DOHH2 (cell line): ENCODE measurements around the gene GRIN2D.

Source experiments
- H3F3A ChIP-seq: fragments of 200-600 bp; sonication (generic), shearing (Covaris generic); 2 replicates; pipeline ENCODE4 v1.6.0; 2016; ENCODE audit warnings: antibody characterized with exemption, mild to moderate bottlenecking; ENCODE audit not compliant: control insufficient read depth, insufficient read depth
- H3K27ac ChIP-seq: fragments of 200-600 bp; sonication (generic); 2 replicates; pipeline ENCODE4 v1.5.1; 2014; ENCODE audit warnings: low read depth, mild to moderate bottlenecking, low read length, moderate library complexity
- H3K27me3 ChIP-seq: fragments of 200-600 bp; sonication (generic); 2 replicates; pipeline ENCODE4 v1.6.1; 2014; ENCODE audit warnings: mild to moderate bottlenecking, low read length, mixed read lengths; ENCODE audit not compliant: control insufficient read depth
- H3K36me3 ChIP-seq: fragments of 200-600 bp; sonication (generic); 2 replicates; pipeline ENCODE4 v1.6.1; 2014; ENCODE audit warnings: mild to moderate bottlenecking, low read length, moderate library complexity, mixed read lengths; ENCODE audit not compliant: control insufficient read depth
- H3K4me1 ChIP-seq: fragments of 200-600 bp; sonication (generic); 2 replicates; pipeline ENCODE4 v1.6.1; 2014; ENCODE audit warnings: mild to moderate bottlenecking, low read length, mixed read lengths; ENCODE audit not compliant: control insufficient read depth
- H3K4me2 ChIP-seq: fragments of 200-600 bp; sonication (generic); 2 replicates; pipeline ENCODE4 v1.6.0; 2014; ENCODE audit warnings: mild to moderate bottlenecking, low read length, moderate library complexity
- H3K4me3 ChIP-seq: fragments of 200-600 bp; sonication (generic); 2 replicates; pipeline ENCODE4 v1.5.1; 2014; ENCODE audit warnings: mild to moderate bottlenecking, low read length, mixed read lengths
- H3K79me2 ChIP-seq: fragments of 200-600 bp; sonication (generic); 2 replicates; pipeline ENCODE4 v1.6.1; 2014; ENCODE audit warnings: mild to moderate bottlenecking, low read length, mixed read lengths; ENCODE audit not compliant: control insufficient read depth
- H3K9me2 ChIP-seq: fragments of 200-600 bp; sonication (generic); replicated peaks from 2 replicates; pipeline ENCODE4 v1.6.1; 2014; ENCODE audit warnings: mild to moderate bottlenecking, low read length, mixed read lengths; ENCODE audit not compliant: control insufficient read depth
- H3K9me3 ChIP-seq: fragments of 200-600 bp; sonication (generic); 2 replicates; pipeline ENCODE4 v1.6.1; 2014; ENCODE audit warnings: antibody characterized with exemption, low read length, mixed read lengths; ENCODE audit not compliant: control insufficient read depth, insufficient read depth
- H4K20me1 ChIP-seq: fragments of 200-600 bp; sonication (generic); 2 replicates; pipeline ENCODE4 v1.6.0; 2014; ENCODE audit warnings: low read depth, mild to moderate bottlenecking, antibody characterized with exemption, low read length, moderate library complexity; ENCODE audit not compliant: control insufficient read depth, insufficient read depth
- CTCF ChIP-seq: fragments of 200-600 bp; sonication (generic); IDR thresholded peaks from one replicate; pipeline ENCODE4 v1.5.1; 2014; ENCODE audit warnings: antibody characterized with exemption, mild to moderate bottlenecking, low read depth, low read length; ENCODE audit not compliant: poor library complexity, severe bottlenecking
- EZH2phosphoT487 ChIP-seq: fragments of 200-600 bp; sonication (generic); IDR thresholded peaks from 2 replicates; pipeline ENCODE4 v1.6.1; 2017; ENCODE audit warnings: borderline replicate concordance, mild to moderate bottlenecking, antibody characterized with exemption, low read length, moderate library complexity, mixed read lengths

Gene GRIN2D

GRCh38 chr19:48428670-48429069, 35.2 kb downstream of the GRIN2D start:
- Histone ChIP-seq H3K36me3 (no peaks in the 10 kb centered on the region), H3K9me3 (no peaks in the 10 kb centered on the region), H3K9me2 (no peaks in the 10 kb centered on the region), H3K27ac (no peak overlapping the region), H3F3A (0 out of 2 replicates have a peak, but pooled peaks cover 5% of the 10 kb centered on the region), H3K79me2 (no peaks in the 10 kb centered on the region), H3K4me1 (peaks cover 11% of the 10 kb centered on the region), H4K20me1 (no peaks in the 10 kb centered on the region), H3K4me2 (no peak overlapping the region), H3K27me3 (no peaks in the 10 kb centered on the region), H3K4me3 (no peak overlapping the region)
- TF ChIP-seq EZH2phosphoT487 (no peak), CTCF (no peak)

GRCh38 chr19:48433337-48433736, 39.9 kb downstream of the GRIN2D start:
- Histone ChIP-seq H3K79me2 (no peaks in the 10 kb centered on the region), H3F3A (no peaks in the 10 kb centered on the region), H3K27me3 (no peaks in the 10 kb centered on the region), H3K27ac (no peak overlapping the region), H3K4me2 (peak overlapping the region; percentile 39; the same call in 1 of the 2 replicates), H3K4me1 (peaks cover 5% of the 10 kb centered on the region), H4K20me1 (no peaks in the 10 kb centered on the region), H3K4me3 (no peak overlapping the region), H3K36me3 (no peaks in the 10 kb centered on the region), H3K9me3 (no peaks in the 10 kb centered on the region), H3K9me2 (no peaks in the 10 kb centered on the region)
- TF ChIP-seq EZH2phosphoT487 (no peak), CTCF (no peak)

GRCh38 chr19:48436586-48436985, 43.1 kb downstream of the GRIN2D start:
- Histone ChIP-seq H3K4me2 (no peak overlapping the region), H3K27ac (no peak overlapping the region), H3F3A (no peaks in the 10 kb centered on the region), H3K27me3 (no peaks in the 10 kb centered on the region), H4K20me1 (no peaks in the 10 kb centered on the region), H3K9me3 (no peaks in the 10 kb centered on the region), H3K4me1 (peaks cover 5% of the 10 kb centered on the region), H3K79me2 (no peaks in the 10 kb centered on the region), H3K36me3 (no peaks in the 10 kb centered on the region), H3K4me3 (no peak overlapping the region), H3K9me2 (no peaks in the 10 kb centered on the region)
- TF ChIP-seq CTCF = no peak
- no peak for TF ChIP-seq EZH2phosphoT487
